SHP77 (cell line): ENCODE measurements around the gene PPP6R2.

Experiments used
- DNase-seq, 2 experiments: peaks; one replicate each; lab custom pipeline; 2025; lab: John Stamatoyannopoulos, UW

PPP6R2 gene

GRCh38 chr22:50447576-50448551 is 104.7 kb downstream of the PPP6R2 start:
- DNase-seq = no peak

GRCh38 chr22:50452649-50453048 is 109.5 kb downstream of the PPP6R2 start:
- no peak for DNase-seq

GRCh38 chr22:50454556-50455075 is 111.5 kb downstream of the PPP6R2 start:
- DNase-seq = no peak

- DNase-seq = no peak
Measured at GRCh38 chr22:50455201-50455600, 112.1 kb downstream of the PPP6R2 start.

GRCh38 chr22:50456026-50456425 is 112.9 kb downstream of the PPP6R2 start:
- DNase-seq = no peak

- no peak for DNase-seq
Measured at GRCh38 chr22:50456466-50457234, 113.5 kb downstream of the PPP6R2 start.

- DNase-seq = no peak
Measured at GRCh38 chr22:50459016-50459415, 115.9 kb downstream of the PPP6R2 start.

- DNase-seq = no peak
Measured at GRCh38 chr22:50459496-50460140, 116.5 kb downstream of the PPP6R2 start.

GRCh38 chr22:50460938-50461337 is 117.8 kb downstream of the PPP6R2 start:
- no peak for DNase-seq

GRCh38 chr22:50461536-50461935 is 118.4 kb downstream of the PPP6R2 start:
- no peak for DNase-seq

- no peak for DNase-seq
Measured at GRCh38 chr22:50461979-50462540, 118.9 kb downstream of the PPP6R2 start.

- no peak for DNase-seq
Measured at GRCh38 chr22:50463188-50463900, 120.2 kb downstream of the PPP6R2 start.

GRCh38 chr22:50464451-50464850 is 121.3 kb downstream of the PPP6R2 start:
- no peak for DNase-seq

GRCh38 chr22:50465066-50465930 is 122.2 kb downstream of the PPP6R2 start:
- no peak for DNase-seq

- DNase-seq = no peak
Measured at GRCh38 chr22:50467341-50467740, 124.2 kb downstream of the PPP6R2 start.

- no peak for DNase-seq
Measured at GRCh38 chr22:50467773-50468440, 124.8 kb downstream of the PPP6R2 start.

- DNase-seq = no peak
Measured at GRCh38 chr22:50468626-50469025, 125.5 kb downstream of the PPP6R2 start.

- DNase-seq = no peak
Measured at GRCh38 chr22:50469377-50470305, 126.5 kb downstream of the PPP6R2 start.

- no peak for DNase-seq
Measured at GRCh38 chr22:50470491-50470890, 127.4 kb downstream of the PPP6R2 start.
